Peyer's patch (tissue), 4 donors: ENCODE measurements around the gene DNAJC5G.

Source experiments
- CTCF ChIP-seq, 6 experiments: fragments of 450-650 bp in 4 of 6; fragments of 200-600 bp in 2 of 6; sonication (generic) in 1 of 6; IDR thresholded peaks; one replicate each; pipeline ENCODE4 v1.5.1; 2017 to 2019; ENCODE audit warnings: antibody characterized with exemption in 6 of 6, mild to moderate bottlenecking in 3 of 6, moderate library complexity in 1 of 6
- POLR2A ChIP-seq, 2 donors: fragments of 450-650 bp; IDR thresholded peaks; one replicate each; pipeline ENCODE4 v1.5.1; 2017; ENCODE audit warnings: antibody characterized with exemption in 2 of 2, mild to moderate bottlenecking in 2 of 2, moderate library complexity in 2 of 2

- TF ChIP-seq POLR2A (IDR thresholded peaks at IDR 0.05) = peak; percentile 53 to 83
- no peak for TF ChIP-seq CTCF (IDR thresholded peaks at IDR 0.05)
Observed at GRCh38 chr2:27322766-27323595, 47.7 kb downstream of the DNAJC5G start, which contains the start of gene MPV17.
